ENCODE results near the gene HIVEP3. TPM values are rescaled to one million over a fixed set of nuclear protein-coding genes. Genes with fewer than 3 reads are reported as not detected.

Gene HIVEP3
- total RNA-seq, 1 experiment from 2014 or later = 11.0 TPM

DNA sequence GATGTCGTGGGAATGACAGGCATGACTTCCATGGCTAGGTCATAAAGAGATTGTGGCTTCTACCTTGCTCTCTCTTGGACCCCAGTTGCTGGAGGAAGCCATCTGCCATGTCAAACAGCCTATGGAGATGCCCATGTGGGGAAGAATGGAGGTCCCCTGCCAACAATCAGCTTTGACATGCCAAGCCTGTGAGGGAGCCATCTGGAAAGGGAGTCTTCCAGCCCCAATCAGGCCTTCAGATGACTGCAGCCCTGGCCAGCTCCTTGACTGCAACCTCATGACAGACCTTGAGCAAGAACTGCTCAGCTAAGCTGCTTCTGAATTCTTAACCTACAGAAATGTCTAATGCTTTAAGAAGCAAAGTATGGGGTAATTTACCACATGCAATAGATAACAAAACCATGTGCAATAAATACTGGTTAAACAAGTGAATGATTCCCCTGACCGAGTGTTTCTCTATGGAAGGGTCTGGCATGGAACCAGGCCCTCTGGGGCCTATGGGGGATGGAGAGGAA is 187.1 kb downstream of the HIVEP3 start:
- Histone ChIP-seq H2AFZ (no peak overlapping the region), H3K4me2 (no peak overlapping the region), H3K27ac (no peak overlapping the region), H3K9me3 (ENCODE audit: insufficient read depth, low read depth) (no peaks in the 10 kb centered on the region; the same call in 1 of the 2 replicates), H3K4me3 (no peak overlapping the region), H3K4me1 (replicated peaks; ENCODE audit: insufficient read depth) (no peaks in the 10 kb centered on the region), H3K36me3 (ENCODE audit: low read depth) (no peaks in the 10 kb centered on the region), H3K79me2 (ENCODE audit: low read depth) (no peaks in the 10 kb centered on the region), H3F3A (ENCODE audit: insufficient read depth, low read depth) (no peaks in the 10 kb centered on the region), H4K20me1 (ENCODE audit: insufficient read depth) (no peaks in the 10 kb centered on the region), H3K27me3 (ENCODE audit: insufficient read depth, low read depth) (no peaks in the 10 kb centered on the region), H3K9me2 (ENCODE audit: insufficient read depth) (no peaks in the 10 kb centered on the region)
- CTCF ChIA-PET = no interaction called here
- POLR2A ChIA-PET (ENCODE audit: unreplicated experiment) = no interaction called here
- no peak for DNase-seq
- BruUV-seq (replicated peaks) = no TSS peak
- TF ChIP-seq, protein P1, sequence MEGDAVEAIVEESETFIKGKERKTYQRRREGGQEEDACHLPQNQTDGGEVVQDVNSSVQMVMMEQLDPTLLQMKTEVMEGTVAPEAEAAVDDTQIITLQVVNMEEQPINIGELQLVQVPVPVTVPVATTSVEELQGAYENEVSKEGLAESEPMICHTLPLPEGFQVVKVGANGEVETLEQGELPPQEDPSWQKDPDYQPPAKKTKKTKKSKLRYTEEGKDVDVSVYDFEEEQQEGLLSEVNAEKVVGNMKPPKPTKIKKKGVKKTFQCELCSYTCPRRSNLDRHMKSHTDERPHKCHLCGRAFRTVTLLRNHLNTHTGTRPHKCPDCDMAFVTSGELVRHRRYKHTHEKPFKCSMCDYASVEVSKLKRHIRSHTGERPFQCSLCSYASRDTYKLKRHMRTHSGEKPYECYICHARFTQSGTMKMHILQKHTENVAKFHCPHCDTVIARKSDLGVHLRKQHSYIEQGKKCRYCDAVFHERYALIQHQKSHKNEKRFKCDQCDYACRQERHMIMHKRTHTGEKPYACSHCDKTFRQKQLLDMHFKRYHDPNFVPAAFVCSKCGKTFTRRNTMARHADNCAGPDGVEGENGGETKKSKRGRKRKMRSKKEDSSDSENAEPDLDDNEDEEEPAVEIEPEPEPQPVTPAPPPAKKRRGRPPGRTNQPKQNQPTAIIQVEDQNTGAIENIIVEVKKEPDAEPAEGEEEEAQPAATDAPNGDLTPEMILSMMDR (conservative IDR thresholded peaks at IDR 0.05) = no peak
- TF ChIP-seq EZH2 (IDR thresholded peaks at IDR 0.05; ENCODE audit: low read depth) = no peak
- intact Hi-C loops (cut with micrococcal nuclease; ENCODE audit: unreplicated experiment) = no loop called here

DNA sequence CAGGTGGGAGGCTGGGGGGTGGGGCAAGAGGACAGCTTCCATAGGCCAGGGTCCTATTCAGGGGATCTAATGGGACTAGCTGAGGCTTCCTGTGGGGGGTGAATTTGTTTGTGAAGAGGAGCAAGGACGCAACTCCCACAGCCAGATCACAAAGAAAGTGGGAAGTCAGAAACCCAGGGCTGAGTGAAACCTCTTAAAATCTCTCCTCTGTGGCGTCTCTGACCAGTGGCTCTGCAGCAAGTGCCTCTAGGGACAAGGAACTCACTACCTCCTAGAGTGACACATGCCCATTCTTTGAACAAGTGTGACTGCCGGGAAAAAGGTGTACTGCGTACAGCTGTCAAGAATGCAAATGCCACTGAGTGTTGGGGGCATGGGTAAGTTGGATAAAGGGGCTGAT is 187.9 kb downstream of the HIVEP3 start:
- H3K27ac ChIP-seq = no peak overlapping the region
- H3K4me2 ChIP-seq = no peak overlapping the region
- no peaks in the 10 kb centered on the region for H4K20me1 ChIP-seq (ENCODE audit: insufficient read depth)
- H3K27me3 ChIP-seq (ENCODE audit: insufficient read depth, low read depth) = no peaks in the 10 kb centered on the region
- DNase-seq = no peak
- H3K9me2 ChIP-seq (ENCODE audit: insufficient read depth) = no peaks in the 10 kb centered on the region
- no peaks in the 10 kb centered on the region for H3K36me3 ChIP-seq (ENCODE audit: low read depth)
- no peak overlapping the region for H3K4me3 ChIP-seq
- intact Hi-C loops (cut with micrococcal nuclease; ENCODE audit: unreplicated experiment) = no loop called here
- POLR2A ChIA-PET (ENCODE audit: unreplicated experiment) = no interaction called here
- no peaks in the 10 kb centered on the region for H3K79me2 ChIP-seq (ENCODE audit: low read depth)
- H3K9me3 ChIP-seq (ENCODE audit: insufficient read depth, low read depth) = no peaks in the 10 kb centered on the region; the same call in 1 of the 2 replicates
- no TSS peak for BruUV-seq (replicated peaks)
- no peaks in the 10 kb centered on the region for H3F3A ChIP-seq (ENCODE audit: insufficient read depth, low read depth)
- CTCF ChIA-PET = no interaction called here
- H3K4me1 ChIP-seq (replicated peaks; ENCODE audit: insufficient read depth) = no peaks in the 10 kb centered on the region
- TF ChIP-seq, protein P1 (conservative IDR thresholded peaks at IDR 0.05) = no peak
- no peak for TF ChIP-seq EZH2 (IDR thresholded peaks at IDR 0.05; ENCODE audit: low read depth)
- H2AFZ ChIP-seq = no peak overlapping the region

DNA sequence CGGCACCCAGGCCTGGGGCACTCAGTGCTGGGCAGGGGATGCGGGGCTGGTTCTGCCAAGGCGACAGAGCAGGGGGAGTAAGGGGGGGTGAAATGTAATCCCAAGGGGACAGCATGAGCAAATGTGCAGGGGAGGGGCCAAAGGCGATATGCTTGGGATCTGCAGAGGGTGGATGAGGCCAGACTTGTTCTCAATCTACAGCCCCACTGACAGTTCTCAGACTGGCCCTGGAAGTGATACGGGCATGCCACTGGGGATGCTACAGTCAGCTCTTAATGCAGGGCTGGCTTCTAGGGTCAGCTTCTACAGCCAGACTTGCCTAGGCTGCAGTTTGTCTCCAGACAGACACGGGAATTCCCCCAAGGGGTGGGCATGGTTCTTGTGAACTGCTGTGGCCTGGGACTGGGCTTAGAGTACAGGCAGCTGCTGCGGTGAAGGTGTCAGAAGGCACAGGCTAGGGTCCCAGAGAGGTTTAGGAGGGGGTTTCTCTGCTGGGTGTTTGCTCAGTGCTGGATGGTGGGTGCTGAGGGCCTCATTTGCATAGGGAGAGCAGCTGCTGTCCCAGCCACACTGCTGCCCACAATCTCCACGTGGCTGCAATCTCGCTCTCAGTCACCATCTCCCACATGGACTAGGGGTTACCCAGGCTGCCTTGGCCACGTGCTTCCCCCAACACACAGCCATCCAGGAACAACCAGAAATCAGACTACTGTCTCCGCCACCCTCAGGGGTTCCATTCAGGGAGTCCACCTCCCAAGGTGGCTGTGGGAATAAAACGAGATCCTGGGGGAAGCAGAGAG is 190.1 kb downstream of the HIVEP3 start:
- intact Hi-C loops (cut with micrococcal nuclease; ENCODE audit: unreplicated experiment) = no loop called here
- POLR2A ChIA-PET (ENCODE audit: unreplicated experiment) = interaction anchor here (0.5 kb wide), 1 partner anchor 79 kb away, joined by 6 read pairs; no protein-coding TSS in a partner anchor
- Histone ChIP-seq H3K9me3 (ENCODE audit: insufficient read depth, low read depth) (no peaks in the 10 kb centered on the region; the same call in 1 of the 2 replicates), H3K4me1 (replicated peaks; ENCODE audit: insufficient read depth) (no peaks in the 10 kb centered on the region), H3K27ac (no peak overlapping the region), H4K20me1 (ENCODE audit: insufficient read depth) (no peaks in the 10 kb centered on the region), H3F3A (ENCODE audit: insufficient read depth, low read depth) (no peaks in the 10 kb centered on the region), H2AFZ (no peak overlapping the region), H3K36me3 (ENCODE audit: low read depth) (no peaks in the 10 kb centered on the region), H3K4me3 (no peak overlapping the region), H3K9me2 (ENCODE audit: insufficient read depth) (no peaks in the 10 kb centered on the region), H3K79me2 (ENCODE audit: low read depth) (no peaks in the 10 kb centered on the region), H3K4me2 (no peak overlapping the region), H3K27me3 (ENCODE audit: insufficient read depth, low read depth) (no peaks in the 10 kb centered on the region)
- BruUV-seq (replicated peaks) = no TSS peak
- CTCF ChIA-PET = no interaction called here
- DNase-seq = no peak
- TF ChIP-seq, protein P1 (conservative IDR thresholded peaks at IDR 0.05) = no peak
- TF ChIP-seq EZH2 (IDR thresholded peaks at IDR 0.05; ENCODE audit: low read depth) = no peak
